ENCODE data around the gene C3. TPM values are rescaled to one million over a fixed set of nuclear protein-coding genes. Genes with fewer than 3 reads are reported as not detected.

The C3 gene
- total RNA-seq, 1 experiment from 2014 or later = 5.0 TPM

GRCh38 chr19:6685962-6686627 lies 34.4 kb downstream of the C3 start:
- TF ChIP-seq POLR2AphosphoS5 (IDR thresholded peaks at IDR 0.05; ENCODE audit: low read depth, low read length) = no peak
- TF ChIP-seq SIN3A (IDR thresholded peaks at IDR 0.05; ENCODE audit: borderline replicate concordance, insufficient read depth, low read depth, low read length) = no peak
- TF ChIP-seq, protein P1, sequence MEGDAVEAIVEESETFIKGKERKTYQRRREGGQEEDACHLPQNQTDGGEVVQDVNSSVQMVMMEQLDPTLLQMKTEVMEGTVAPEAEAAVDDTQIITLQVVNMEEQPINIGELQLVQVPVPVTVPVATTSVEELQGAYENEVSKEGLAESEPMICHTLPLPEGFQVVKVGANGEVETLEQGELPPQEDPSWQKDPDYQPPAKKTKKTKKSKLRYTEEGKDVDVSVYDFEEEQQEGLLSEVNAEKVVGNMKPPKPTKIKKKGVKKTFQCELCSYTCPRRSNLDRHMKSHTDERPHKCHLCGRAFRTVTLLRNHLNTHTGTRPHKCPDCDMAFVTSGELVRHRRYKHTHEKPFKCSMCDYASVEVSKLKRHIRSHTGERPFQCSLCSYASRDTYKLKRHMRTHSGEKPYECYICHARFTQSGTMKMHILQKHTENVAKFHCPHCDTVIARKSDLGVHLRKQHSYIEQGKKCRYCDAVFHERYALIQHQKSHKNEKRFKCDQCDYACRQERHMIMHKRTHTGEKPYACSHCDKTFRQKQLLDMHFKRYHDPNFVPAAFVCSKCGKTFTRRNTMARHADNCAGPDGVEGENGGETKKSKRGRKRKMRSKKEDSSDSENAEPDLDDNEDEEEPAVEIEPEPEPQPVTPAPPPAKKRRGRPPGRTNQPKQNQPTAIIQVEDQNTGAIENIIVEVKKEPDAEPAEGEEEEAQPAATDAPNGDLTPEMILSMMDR (IDR thresholded peaks at IDR 0.05) = no peak
- TF ChIP-seq REST (IDR thresholded peaks at IDR 0.05; ENCODE audit: insufficient read depth in 1 of 2, low read depth in 2 of 2, low read length in 1 of 2) = no peak
- TF ChIP-seq TCF7L2 (IDR thresholded peaks at IDR 0.05; ENCODE audit: low read depth, low read length) = no peak
- intact Hi-C loops (cut with micrococcal nuclease; ENCODE audit: unreplicated experiment) = no loop called here
- in situ Hi-C loops (cut with HindIII; ENCODE audit: low pct_unique_long_range_greater_than_20kb, low sequenced_read_pairs) = no loop called here
- Histone ChIP-seq H3K27me3 (ENCODE audit: control insufficient read depth, insufficient read depth, low read length) (no peaks in the 10 kb centered on the region), H3K27ac (ENCODE audit: low read length) (no peak overlapping the region), H3K36me3 (ENCODE audit: control insufficient read depth, insufficient read depth, low read length) (no peaks in the 10 kb centered on the region), H3K9me3 (ENCODE audit: control insufficient read depth, insufficient read depth, low read depth, low read length) (no peaks in the 10 kb centered on the region), H3K4me3 (ENCODE audit: low read depth in 2 of 2, low read length in 2 of 2) (no peak overlapping the region), H3K4me1 (ENCODE audit: control insufficient read depth, insufficient read depth, low read length) (no peaks in the 10 kb centered on the region)
- ChIA-PET CTCF (no interaction called here), POLR2A (no interaction called here)
- ATAC-seq = no peak
- no peak for DNase-seq (ENCODE audit: low read depth, low spot score)
- BruUV-seq (replicated peaks) = no TSS peak

- no TSS peak for BruUV-seq (replicated peaks)
- DNase-seq (ENCODE audit: low read depth, low spot score) = no peak
- ChIA-PET POLR2A (no interaction called here), CTCF (no interaction called here)
- ATAC-seq = no peak
- H3K27me3 ChIP-seq (ENCODE audit: control insufficient read depth, insufficient read depth, low read length) = no peaks in the 10 kb centered on the region
- intact Hi-C loops (cut with micrococcal nuclease; ENCODE audit: unreplicated experiment) = no loop called here
- no peaks in the 10 kb centered on the region for H3K4me1 ChIP-seq (ENCODE audit: control insufficient read depth, insufficient read depth, low read length)
- TF ChIP-seq SIN3A (IDR thresholded peaks at IDR 0.05; ENCODE audit: borderline replicate concordance, insufficient read depth, low read depth, low read length) = no peak
- TF ChIP-seq POLR2AphosphoS5 (IDR thresholded peaks at IDR 0.05; ENCODE audit: low read depth, low read length) = no peak
- TF ChIP-seq TCF7L2 (IDR thresholded peaks at IDR 0.05; ENCODE audit: low read depth, low read length) = no peak
- TF ChIP-seq REST (IDR thresholded peaks at IDR 0.05; ENCODE audit: insufficient read depth in 1 of 2, low read depth in 2 of 2, low read length in 1 of 2) = no peak
- TF ChIP-seq, protein P1 (IDR thresholded peaks at IDR 0.05) = no peak
- no peaks in the 10 kb centered on the region for H3K9me3 ChIP-seq (ENCODE audit: control insufficient read depth, insufficient read depth, low read depth, low read length)
- H3K4me3 ChIP-seq (ENCODE audit: low read depth in 2 of 2, low read length in 2 of 2) = no peak overlapping the region
- H3K27ac ChIP-seq (ENCODE audit: low read length) = no peak overlapping the region
- no peaks in the 10 kb centered on the region for H3K36me3 ChIP-seq (ENCODE audit: control insufficient read depth, insufficient read depth, low read length)
- in situ Hi-C loops (cut with HindIII; ENCODE audit: low pct_unique_long_range_greater_than_20kb, low sequenced_read_pairs) = no loop called here
These were observed 35.0 kb downstream of the C3 start for GRCh38 chr19:6685482-6685881.

Measured in Panc1 (cell line).